Astrocyte of the spinal cord (primary cell): ENCODE data around the gene DMAC2.
A peak's percentile ranks its signal among the peaks of the same experiment; 100 is the strongest.
"Not testable (repeated sequence)": the region's sequence is repeated elsewhere in the genome, so short reads cannot be mapped to it uniquely, and the experiment has no call there.

Experiments
- DNase-seq: peaks from one replicate; pipeline ENCODE4 v3.0.0; 2011; ENCODE audit warnings: low read depth, low spot score
- H3K4me3 ChIP-seq: 2 replicates; pipeline ENCODE4 v1.5.1; 2011; ENCODE audit warnings: low read depth, mild to moderate bottlenecking, low read length, moderate library complexity
- in situ Hi-C: cut with HindIII; loops from 2 replicates; pipeline ENCODE4 v1.10.0; 2017; ENCODE audit warnings: low sequenced_read_pairs
- TF ChIP-seq, protein P1 (sequence below): IDR thresholded peaks from 2 replicates; pipeline ENCODE4 v1.5.1; 2012; ENCODE audit warnings: low read depth, mild to moderate bottlenecking, low read length, inconsistent platforms

Gene DMAC2

DNA sequence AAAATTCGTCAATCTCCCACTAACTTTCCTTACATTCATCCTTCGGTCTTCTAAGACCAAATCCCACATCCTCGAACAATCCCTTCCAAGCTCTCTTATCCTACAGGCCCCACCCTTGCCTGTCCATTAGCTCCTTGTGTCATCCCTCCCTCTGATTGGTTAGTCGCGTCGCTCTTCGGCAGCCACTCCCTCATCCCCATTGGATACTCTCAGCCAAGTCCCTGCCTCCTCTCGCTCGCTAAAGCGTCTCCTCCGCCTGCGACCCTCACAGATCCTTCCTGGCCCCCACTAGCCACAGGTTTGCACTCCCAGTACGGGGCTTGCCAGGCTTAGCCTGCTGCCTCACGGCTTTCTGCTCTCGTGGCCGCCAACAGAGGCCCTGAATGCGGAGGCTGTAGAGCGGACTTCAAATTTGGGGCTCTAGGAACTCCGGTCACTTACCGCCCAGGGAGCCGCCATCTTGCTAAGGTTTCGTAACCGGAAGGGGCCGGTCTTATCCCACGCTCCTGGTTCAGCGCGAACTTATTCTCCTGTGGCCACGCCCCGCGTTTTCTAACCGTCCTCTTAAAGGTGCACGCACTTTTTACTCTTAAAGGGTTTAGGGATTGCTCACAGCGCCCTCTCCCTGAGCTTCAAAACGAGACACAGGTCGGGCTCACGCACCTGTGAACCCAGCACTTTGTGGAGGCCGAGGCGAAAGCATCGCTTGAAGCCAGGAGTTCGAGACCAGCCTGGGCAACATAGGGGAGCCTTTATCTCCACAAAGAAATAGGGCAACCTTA, at the start of gene DMAC2:
TSS of gene DMAC2 (minus strand) at position 472 of the 782 bp plus-strand sequence. CDS start at position 459, 13 bp downstream.
- TF ChIP-seq, protein P1, sequence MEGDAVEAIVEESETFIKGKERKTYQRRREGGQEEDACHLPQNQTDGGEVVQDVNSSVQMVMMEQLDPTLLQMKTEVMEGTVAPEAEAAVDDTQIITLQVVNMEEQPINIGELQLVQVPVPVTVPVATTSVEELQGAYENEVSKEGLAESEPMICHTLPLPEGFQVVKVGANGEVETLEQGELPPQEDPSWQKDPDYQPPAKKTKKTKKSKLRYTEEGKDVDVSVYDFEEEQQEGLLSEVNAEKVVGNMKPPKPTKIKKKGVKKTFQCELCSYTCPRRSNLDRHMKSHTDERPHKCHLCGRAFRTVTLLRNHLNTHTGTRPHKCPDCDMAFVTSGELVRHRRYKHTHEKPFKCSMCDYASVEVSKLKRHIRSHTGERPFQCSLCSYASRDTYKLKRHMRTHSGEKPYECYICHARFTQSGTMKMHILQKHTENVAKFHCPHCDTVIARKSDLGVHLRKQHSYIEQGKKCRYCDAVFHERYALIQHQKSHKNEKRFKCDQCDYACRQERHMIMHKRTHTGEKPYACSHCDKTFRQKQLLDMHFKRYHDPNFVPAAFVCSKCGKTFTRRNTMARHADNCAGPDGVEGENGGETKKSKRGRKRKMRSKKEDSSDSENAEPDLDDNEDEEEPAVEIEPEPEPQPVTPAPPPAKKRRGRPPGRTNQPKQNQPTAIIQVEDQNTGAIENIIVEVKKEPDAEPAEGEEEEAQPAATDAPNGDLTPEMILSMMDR = peak; percentile 54
- in situ Hi-C loops = no loop called here
- peak; percentile 98 for DNase-seq
- peak within 1 kb of the TSS; percentile 76 for H3K4me3 ChIP-seq

DNA sequence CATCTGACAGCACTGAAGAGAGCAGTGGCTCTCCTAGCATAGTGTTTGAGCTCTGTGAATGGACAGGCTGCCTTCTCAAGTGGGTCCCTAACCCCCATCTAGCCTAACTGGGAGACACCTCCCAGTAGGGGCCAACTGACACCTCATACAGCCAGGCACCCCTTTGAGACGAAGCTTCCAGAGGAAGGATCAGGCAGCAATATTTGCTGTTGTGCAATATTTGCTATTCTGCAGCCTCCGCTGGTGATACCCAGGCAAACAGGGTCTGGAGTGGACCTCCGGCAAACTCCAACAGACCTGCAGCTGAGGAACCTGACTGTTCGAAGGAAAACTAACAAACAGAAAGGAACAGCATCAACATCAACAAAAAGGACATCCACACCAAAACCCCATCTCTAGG, 47.2 kb upstream of the DMAC2 start:
- in situ Hi-C loops, DNase-seq, H3K4me3 ChIP-seq: not testable (repeated sequence)

DNA sequence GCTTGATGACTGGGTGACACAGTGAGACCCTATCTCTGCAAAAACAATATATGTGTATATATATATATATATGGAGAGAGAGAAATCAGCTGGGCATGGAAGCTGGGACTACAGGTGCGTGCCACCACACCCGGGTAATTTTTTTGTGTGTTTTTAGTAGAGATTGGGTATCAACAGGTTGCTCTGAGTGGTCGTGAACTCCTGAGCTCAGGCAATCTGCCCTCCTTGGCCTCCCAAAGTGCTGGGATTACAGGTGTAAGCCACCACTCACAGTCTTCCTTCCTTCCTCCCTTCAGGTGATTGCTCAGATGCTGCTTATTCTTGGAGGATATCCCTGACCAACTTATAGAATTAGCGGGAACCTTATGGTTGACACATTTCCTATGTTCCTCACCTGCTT, 45.1 kb upstream of the DMAC2 start:
- TF ChIP-seq, protein P1 = no peak
- H3K4me3 ChIP-seq = no peak overlapping the region
- DNase-seq = no peak
- in situ Hi-C loops = no loop called here

DNA sequence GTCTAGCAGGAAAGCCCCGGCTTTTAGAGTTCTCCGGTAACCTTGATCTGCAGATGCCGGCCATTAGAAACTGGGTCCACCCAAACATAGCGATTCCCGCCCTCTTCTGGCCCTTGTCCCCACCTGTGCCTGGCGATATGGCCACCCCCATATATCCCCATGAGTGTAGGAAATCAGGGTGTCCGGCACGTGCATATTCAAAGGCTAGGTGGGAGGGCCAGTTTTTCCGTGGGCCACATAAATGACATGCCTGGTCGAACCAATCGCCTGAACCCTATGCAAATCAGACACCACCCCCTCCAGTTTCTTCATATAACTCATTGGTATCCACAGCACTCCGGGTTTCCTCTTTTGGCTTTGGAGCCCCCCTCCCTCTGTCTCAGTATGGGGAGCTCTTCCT, 40.6 kb upstream of the DMAC2 start:
- no peak overlapping the region for H3K4me3 ChIP-seq
- DNase-seq = no peak
- in situ Hi-C loops = no loop called here
- TF ChIP-seq, protein P1 = no peak

DNA sequence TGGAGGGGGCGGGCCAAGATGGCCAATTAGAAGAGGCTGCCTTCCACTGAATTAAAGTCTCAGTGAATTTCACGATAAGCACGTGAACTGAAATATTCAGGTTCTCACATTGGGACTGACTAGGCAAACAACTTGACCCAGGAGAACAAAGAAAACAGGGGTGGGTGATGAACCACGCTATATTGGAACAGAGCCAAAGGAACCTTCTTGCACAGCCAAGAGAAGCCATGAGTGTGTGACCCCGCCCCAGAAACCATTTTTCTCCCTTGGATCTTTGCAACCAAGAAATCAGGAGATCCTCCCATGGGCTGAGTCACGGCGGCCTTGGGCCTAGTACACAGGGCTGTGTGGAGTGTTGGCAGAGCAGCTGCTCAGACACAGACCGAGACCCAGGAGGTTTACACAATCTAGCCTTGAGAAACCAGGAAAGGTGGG, 40.1 kb upstream of the DMAC2 start:
- H3K4me3 ChIP-seq = no peak overlapping the region
- DNase-seq = no peak
- in situ Hi-C loops = no loop called here
- TF ChIP-seq, protein P1 = no peak

DNA sequence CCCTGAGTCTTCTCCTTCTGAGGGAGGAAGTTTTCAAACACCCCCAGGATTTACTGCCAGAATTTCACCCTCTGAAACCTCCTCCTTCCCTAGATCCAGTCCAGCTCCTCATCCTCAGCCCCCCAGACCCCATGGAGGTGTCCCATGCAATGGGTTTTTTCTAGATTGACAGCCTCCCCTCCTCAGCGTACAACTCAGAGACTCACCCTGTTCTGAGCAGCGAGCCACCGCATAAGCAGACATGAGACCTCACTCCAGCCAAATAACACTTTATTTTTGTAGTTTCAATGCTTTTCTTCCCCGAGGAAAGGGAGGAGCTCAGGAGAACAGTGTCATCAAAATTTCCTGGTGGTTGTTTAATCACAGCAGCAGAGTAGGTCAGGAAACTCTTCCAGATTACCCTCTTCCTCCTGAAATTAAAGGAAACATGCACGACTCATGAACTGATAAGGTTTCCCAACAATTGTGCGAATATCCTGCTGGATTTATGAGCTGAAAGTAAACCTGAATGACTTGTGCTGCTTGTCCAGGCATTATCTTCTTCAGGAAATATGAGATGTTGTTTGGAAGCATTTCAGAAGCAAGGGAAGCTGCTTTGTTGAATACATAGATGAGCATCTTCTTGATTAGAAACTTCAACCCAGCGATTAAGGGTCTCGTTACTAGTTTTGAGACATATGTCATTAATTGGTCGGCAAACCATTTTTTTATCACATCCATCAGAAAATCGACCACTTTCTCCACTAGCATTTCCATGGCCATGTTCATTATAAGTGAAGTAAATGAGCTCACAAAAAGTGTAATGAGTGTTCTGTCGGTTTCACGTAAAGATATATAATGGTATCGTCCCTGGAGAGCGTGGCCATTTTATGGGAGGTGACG, 39.4 kb upstream of the DMAC2 start:
- no peak for DNase-seq
- TF ChIP-seq, protein P1 = no peak
- in situ Hi-C loops = no loop called here
- no peak overlapping the region for H3K4me3 ChIP-seq

DNA sequence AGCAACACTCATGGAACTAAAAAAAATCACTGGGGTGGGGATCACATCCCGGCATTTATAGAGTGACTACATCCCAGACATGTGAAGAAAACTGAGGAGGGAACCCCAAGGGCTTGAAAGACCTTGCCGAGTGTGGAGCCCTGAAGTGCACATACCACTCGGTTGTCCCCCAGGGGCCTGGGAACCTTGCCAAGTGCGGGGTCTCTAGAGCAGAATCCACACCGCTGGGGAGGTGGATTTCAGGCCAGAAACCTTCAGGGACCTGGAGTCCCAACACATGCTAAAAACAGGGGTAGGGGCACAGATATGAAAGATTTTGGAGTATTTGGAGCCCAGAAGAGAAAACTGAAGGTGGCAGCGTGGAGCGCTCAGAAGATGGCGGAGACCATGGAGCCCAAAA, 38.5 kb upstream of the DMAC2 start:
- no peak overlapping the region for H3K4me3 ChIP-seq
- in situ Hi-C loops = no loop called here
- DNase-seq = no peak
- TF ChIP-seq, protein P1 = no peak
